Fibroblast of lung (primary cell): ENCODE data around the gene TBX6.

Experiments used
- CTCF ChIP-seq, 2 donors: IDR thresholded peaks in 1 of 2; conservative IDR thresholded peaks in 1 of 2; 1 replicate in 1 of 2; 2 replicates in 1 of 2; pipeline ENCODE4 v1.5.1; 2011 to 2012; ENCODE audit warnings: low read length in 2 of 2, control low read depth in 1 of 2, inconsistent platforms in 1 of 2, low read depth in 1 of 2, mild to moderate bottlenecking in 1 of 2
- EZH2 ChIP-seq: IDR thresholded peaks from 2 replicates; pipeline ENCODE4 v1.5.1; 2012; ENCODE audit warnings: low read length, control low read depth, mild to moderate bottlenecking; ENCODE audit errors: missing control alignments

DNA sequence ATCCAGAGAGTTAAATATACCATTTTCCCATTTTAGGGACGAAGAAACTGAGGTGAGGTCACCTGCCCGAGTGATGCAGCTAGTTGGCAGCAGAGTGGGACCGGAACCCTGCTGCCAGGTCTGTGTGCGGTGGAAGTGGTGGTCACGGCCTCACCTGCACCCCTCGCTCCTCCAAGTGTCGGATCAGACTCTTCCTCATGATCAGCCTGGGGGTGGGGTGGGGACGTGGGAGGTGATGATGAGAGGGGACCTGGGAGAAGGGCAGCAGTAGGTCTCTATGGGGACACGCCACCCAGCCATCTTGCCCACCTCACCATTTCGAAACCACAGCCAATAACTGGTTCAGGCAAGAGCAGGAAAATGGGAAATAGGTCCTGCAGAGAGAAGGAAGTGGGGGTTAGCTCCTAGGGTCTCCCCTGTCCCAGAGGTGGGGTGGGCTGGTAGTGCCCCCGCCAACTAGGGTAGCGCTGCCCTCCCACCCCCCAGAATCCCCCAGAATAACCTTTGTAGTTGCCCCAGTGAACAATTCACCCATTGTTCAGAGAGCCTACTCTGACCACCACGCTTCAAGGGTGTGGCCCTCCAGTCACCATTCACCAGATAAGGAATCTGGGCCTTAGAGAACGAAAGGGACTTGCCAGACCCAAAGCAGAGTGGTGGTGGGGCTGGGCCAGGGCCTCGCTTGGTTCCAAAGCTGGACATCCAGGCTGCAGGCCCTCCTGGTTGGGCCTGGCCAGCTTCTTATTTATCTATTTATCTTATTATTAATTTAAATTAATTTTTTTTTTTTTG is 16.5 kb upstream of the TBX6 start:
- TF ChIP-seq CTCF (conservative IDR thresholded peaks at IDR 0.05 in 1 of 2, IDR thresholded peaks at IDR 0.05 in 1 of 2; ENCODE audit: low read depth in 1 of 2, low read length in 2 of 2) (no peak), EZH2 (no peak)
